H9 (cell line): ENCODE measurements around the gene SLX4IP. TPM values are rescaled to one million over a fixed set of nuclear protein-coding genes. Genes with fewer than 3 reads are reported as not detected.

Experiments used
- DNase-seq: peaks from one replicate; pipeline ENCODE4 v3.0.0-alpha.2; 2017
- H2AFZ ChIP-seq: one replicate; pipeline ENCODE4 v1.6.1; 2013; ENCODE audit warnings: mild to moderate bottlenecking, low read length, control low read depth, moderate library complexity
- H2AK5ac ChIP-seq: 2 replicates; pipeline ENCODE4 v1.6.1; 2013; ENCODE audit warnings: low read length, control low read depth, mixed read lengths; ENCODE audit not compliant: insufficient read length
- H2BK120ac ChIP-seq: one replicate; pipeline ENCODE4 v1.6.1; 2013; ENCODE audit warnings: low read depth, mild to moderate bottlenecking, low read length, control low read depth, inconsistent platforms; ENCODE audit not compliant: poor library complexity, severe bottlenecking
- H2BK12ac ChIP-seq: 2 replicates; pipeline ENCODE4 v1.6.1; 2013; ENCODE audit warnings: low read length, control low read depth, mixed read lengths, low read depth; ENCODE audit not compliant: insufficient read length
- H2BK15ac ChIP-seq: 2 replicates; pipeline ENCODE4 v1.6.1; 2013; ENCODE audit warnings: low read depth, low read length, control low read depth
- H2BK20ac ChIP-seq: one replicate; pipeline ENCODE4 v1.6.1; 2013; ENCODE audit warnings: low read depth, mild to moderate bottlenecking, low read length, control low read depth, inconsistent platforms; ENCODE audit not compliant: poor library complexity, severe bottlenecking
- H2BK5ac ChIP-seq: 2 replicates; pipeline ENCODE4 v1.6.1; 2013; ENCODE audit warnings: low read length, control low read depth, mixed read lengths; ENCODE audit not compliant: insufficient read length
- H3K14ac ChIP-seq: 2 replicates; pipeline ENCODE4 v1.6.1; 2013; ENCODE audit warnings: low read length, control low read depth; ENCODE audit not compliant: insufficient read depth
- H3K18ac ChIP-seq: 2 replicates; pipeline ENCODE4 v1.6.1; 2013; ENCODE audit warnings: low read depth, mild to moderate bottlenecking, mixed read lengths, low read length, control low read depth; ENCODE audit not compliant: insufficient read length
- H3K23ac ChIP-seq: 2 replicates; pipeline ENCODE4 v1.6.1; 2013; ENCODE audit warnings: low read length, control low read depth, mixed read lengths, low read depth; ENCODE audit not compliant: insufficient read length
- H3K23me2 ChIP-seq: 2 replicates; pipeline ENCODE4 v1.6.1; 2013; ENCODE audit warnings: low read depth, mild to moderate bottlenecking, mixed read lengths, low read length, control low read depth; ENCODE audit not compliant: insufficient read length, poor library complexity, severe bottlenecking
- H3K27ac ChIP-seq: 2 replicates; pipeline ENCODE4 v1.5.1; 2013; ENCODE audit warnings: low read length, control low read depth, mixed read lengths, low read depth; ENCODE audit not compliant: insufficient read length
- H3K27me3 ChIP-seq: 2 replicates; pipeline ENCODE4 v1.6.1; 2013; ENCODE audit warnings: low read length, control low read depth, inconsistent platforms; ENCODE audit not compliant: insufficient read depth
- H3K4ac ChIP-seq: 2 replicates; pipeline ENCODE4 v1.6.1; 2013; ENCODE audit warnings: low read depth, mild to moderate bottlenecking, control low read depth, inconsistent platforms, low read length, moderate library complexity
- H3K4me1 ChIP-seq: 2 replicates; pipeline ENCODE4 v1.6.1; 2013; ENCODE audit warnings: low read length, control low read depth, inconsistent platforms; ENCODE audit not compliant: insufficient read depth
- H3K4me2 ChIP-seq: 2 replicates; pipeline ENCODE4 v1.6.1; 2013; ENCODE audit warnings: low read length, control low read depth, mixed read lengths; ENCODE audit not compliant: insufficient read length, insufficient read depth
- H3K56ac ChIP-seq: 2 replicates; pipeline ENCODE4 v1.6.1; 2013; ENCODE audit warnings: low read depth, mild to moderate bottlenecking, mixed read lengths, low read length, control low read depth; ENCODE audit not compliant: insufficient read length
- H3K79me1 ChIP-seq: 2 replicates; pipeline ENCODE4 v1.6.1; 2013; ENCODE audit warnings: low read depth, mild to moderate bottlenecking, moderate library complexity, low read length, control low read depth, inconsistent platforms; ENCODE audit not compliant: insufficient read depth, poor library complexity, severe bottlenecking
- H3K79me2 ChIP-seq: 2 replicates; pipeline ENCODE4 v1.6.1; 2013; ENCODE audit warnings: low read length, control low read depth, inconsistent platforms; ENCODE audit not compliant: insufficient read depth
- H3K9ac ChIP-seq: 2 replicates; pipeline ENCODE4 v1.6.1; 2013; ENCODE audit warnings: low read length, control low read depth, mixed read lengths; ENCODE audit not compliant: insufficient read length; ENCODE audit errors: extremely low read depth
- H3K9me3 ChIP-seq: one replicate; pipeline ENCODE4 v1.6.1; 2013; ENCODE audit warnings: low read depth, low read length, inconsistent platforms; ENCODE audit not compliant: control insufficient read depth
- H3T11ph ChIP-seq: one replicate; pipeline ENCODE4 v1.6.1; 2013; ENCODE audit warnings: mild to moderate bottlenecking, low read length, control low read depth, inconsistent platforms
- H4K20me1 ChIP-seq: one replicate; pipeline ENCODE4 v1.6.1; 2013; ENCODE audit not compliant: control insufficient read depth, insufficient read length, insufficient read depth
- H4K5ac ChIP-seq: 2 replicates; pipeline ENCODE4 v1.6.1; 2013; ENCODE audit warnings: low read depth, mild to moderate bottlenecking, mixed read lengths, low read length, control low read depth; ENCODE audit not compliant: insufficient read length
- H4K8ac ChIP-seq: replicated peaks from 2 replicates; pipeline ENCODE4 v1.6.1; 2013; ENCODE audit warnings: low read length, control low read depth, mixed read lengths, low read depth; ENCODE audit not compliant: insufficient read length
- H4K91ac ChIP-seq: 2 replicates; pipeline ENCODE4 v1.6.1; 2013; ENCODE audit warnings: low read depth, mild to moderate bottlenecking, moderate library complexity, mixed read lengths, low read length, control low read depth; ENCODE audit not compliant: insufficient read length
- H3K27ac Mint-ChIP-seq, 3 experiments: 2 replicates in 2 of 3; 3 replicates in 1 of 3; pipeline ENCODE4 v1.8.0; 2020 to 2021; ENCODE audit warnings: mixed read lengths in 3 of 3, mild to moderate bottlenecking in 1 of 3, moderate library complexity in 1 of 3
- H3K27me3 Mint-ChIP-seq: 2 replicates; pipeline ENCODE4 v1.8.0; 2021; ENCODE audit warnings: low read depth, mild to moderate bottlenecking, moderate library complexity, mixed read lengths
- H3K36me3 Mint-ChIP-seq, 3 experiments: 2 replicates in 2 of 3; 3 replicates in 1 of 3; pipeline ENCODE4 v1.8.0; 2020 to 2021; ENCODE audit warnings: low read depth in 3 of 3, mixed read lengths in 3 of 3; ENCODE audit not compliant: insufficient read depth in 1 of 3
- H3K4me1 Mint-ChIP-seq, 2 experiments: 2 replicates each; pipeline ENCODE4 v1.8.0; 2020; ENCODE audit warnings: mixed read lengths in 2 of 2
- H3K4me3 Mint-ChIP-seq, 2 experiments: 2 replicates in 1 of 2; 3 replicates in 1 of 2; pipeline ENCODE4 v1.8.0; 2020 to 2021; ENCODE audit warnings: mild to moderate bottlenecking in 2 of 2, mixed read lengths in 2 of 2, moderate library complexity in 1 of 2
- H3K9me3 Mint-ChIP-seq, 2 experiments: 2 replicates in 1 of 2; 3 replicates in 1 of 2; pipeline ENCODE4 v1.8.0; 2020; ENCODE audit warnings: mild to moderate bottlenecking in 2 of 2, mixed read lengths in 2 of 2, moderate library complexity in 1 of 2
- WGBS: extraction: QIAGEN DNeasy Blood & Tissue Kit; methylation state at CpG from one replicate; pipeline ENCODE4 v1.1.7; 2013; ENCODE audit warnings: missing lambda C conversion rate, low lambda C conversion rate, mixed read lengths; ENCODE audit not compliant: insufficient read length; ENCODE audit errors: extremely low coverage; 5-methylcytosine and 5-hydroxymethylcytosine counted together
- total RNA-seq: library from RNA; stranded (reverse); gene quantifications from 2 replicates; pipeline ENCODE4 v1.2.1, GENCODE V29; 2021
- TF ChIP-seq, protein P1 (sequence below): fragments of 200-600 bp; sonication (generic); conservative IDR thresholded peaks from 3 replicates; pipeline ENCODE4 v1.8.0; 2021; ENCODE audit warnings: antibody characterized with exemption, mild to moderate bottlenecking

Gene SLX4IP
- total RNA-seq, 1 experiment from 2014 or later, result 7.9 TPM

GRCh38 chr20:10573273-10573950 is 138.3 kb downstream of the SLX4IP start:
- TF ChIP-seq, protein P1, sequence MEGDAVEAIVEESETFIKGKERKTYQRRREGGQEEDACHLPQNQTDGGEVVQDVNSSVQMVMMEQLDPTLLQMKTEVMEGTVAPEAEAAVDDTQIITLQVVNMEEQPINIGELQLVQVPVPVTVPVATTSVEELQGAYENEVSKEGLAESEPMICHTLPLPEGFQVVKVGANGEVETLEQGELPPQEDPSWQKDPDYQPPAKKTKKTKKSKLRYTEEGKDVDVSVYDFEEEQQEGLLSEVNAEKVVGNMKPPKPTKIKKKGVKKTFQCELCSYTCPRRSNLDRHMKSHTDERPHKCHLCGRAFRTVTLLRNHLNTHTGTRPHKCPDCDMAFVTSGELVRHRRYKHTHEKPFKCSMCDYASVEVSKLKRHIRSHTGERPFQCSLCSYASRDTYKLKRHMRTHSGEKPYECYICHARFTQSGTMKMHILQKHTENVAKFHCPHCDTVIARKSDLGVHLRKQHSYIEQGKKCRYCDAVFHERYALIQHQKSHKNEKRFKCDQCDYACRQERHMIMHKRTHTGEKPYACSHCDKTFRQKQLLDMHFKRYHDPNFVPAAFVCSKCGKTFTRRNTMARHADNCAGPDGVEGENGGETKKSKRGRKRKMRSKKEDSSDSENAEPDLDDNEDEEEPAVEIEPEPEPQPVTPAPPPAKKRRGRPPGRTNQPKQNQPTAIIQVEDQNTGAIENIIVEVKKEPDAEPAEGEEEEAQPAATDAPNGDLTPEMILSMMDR, result no peak
- Histone ChIP-seq H4K91ac (no peak overlapping the region), H2BK20ac (no peak overlapping the region), H3K14ac (no peak overlapping the region), H3K18ac (no peak overlapping the region), H3K4me1 (no peaks in the 10 kb centered on the region), H3K27me3 (no peaks in the 10 kb centered on the region), H3K27ac (no peak overlapping the region), H3K4ac (no peak overlapping the region), H3K79me2 (no peaks in the 10 kb centered on the region), H2BK15ac (no peak overlapping the region), H2AK5ac (no peak overlapping the region), H2BK120ac (no peak overlapping the region), H3T11ph (no peak overlapping the region), H2BK5ac (no peak overlapping the region), H3K23ac (no peak overlapping the region), H4K5ac (no peak overlapping the region), H3K56ac (no peak overlapping the region), H4K8ac (no peak overlapping the region), H3K23me2 (no peaks in the 10 kb centered on the region), H2AFZ (no peak overlapping the region), H4K20me1 (no peaks in the 10 kb centered on the region), H2BK12ac (no peak overlapping the region), H3K4me2 (no peak overlapping the region), H3K79me1 (no peaks in the 10 kb centered on the region), H3K9me3 (no peaks in the 10 kb centered on the region), H3K9ac (no peak overlapping the region)
- no CpG with 5 or more reads among the region's 2 CpGs for WGBS
- DNase-seq, result no peak
- Mint-ChIP-seq H3K4me3 (no peak overlapping the region), H3K36me3 (peaks cover 0 to 5% (median 2%) of the 10 kb centered on the region in 3 experiments; a peak in 3 of 7 replicates), H3K4me1 (peaks cover 5% of the 10 kb centered on the region in 2 experiments), H3K27ac (no peak overlapping the region), H3K27me3 (no peaks in the 10 kb centered on the region; the same call in 1 of the 2 replicates), H3K9me3 (no peaks in the 10 kb centered on the region)
